AG09319 (cell line): ENCODE data around the gene MICAL2.

Source experiments
- DNase-seq: peaks from one replicate; pipeline ENCODE4 v3.0.0-alpha.2; 2010; ENCODE audit warnings: low read depth; ENCODE audit errors: extremely low read depth
- TF ChIP-seq, protein P1 (sequence below): IDR thresholded peaks from 2 replicates; pipeline ENCODE4 v1.5.1; 2011; ENCODE audit warnings: low read depth, mild to moderate bottlenecking, inconsistent platforms, low read length, moderate library complexity

Gene MICAL2

DNA sequence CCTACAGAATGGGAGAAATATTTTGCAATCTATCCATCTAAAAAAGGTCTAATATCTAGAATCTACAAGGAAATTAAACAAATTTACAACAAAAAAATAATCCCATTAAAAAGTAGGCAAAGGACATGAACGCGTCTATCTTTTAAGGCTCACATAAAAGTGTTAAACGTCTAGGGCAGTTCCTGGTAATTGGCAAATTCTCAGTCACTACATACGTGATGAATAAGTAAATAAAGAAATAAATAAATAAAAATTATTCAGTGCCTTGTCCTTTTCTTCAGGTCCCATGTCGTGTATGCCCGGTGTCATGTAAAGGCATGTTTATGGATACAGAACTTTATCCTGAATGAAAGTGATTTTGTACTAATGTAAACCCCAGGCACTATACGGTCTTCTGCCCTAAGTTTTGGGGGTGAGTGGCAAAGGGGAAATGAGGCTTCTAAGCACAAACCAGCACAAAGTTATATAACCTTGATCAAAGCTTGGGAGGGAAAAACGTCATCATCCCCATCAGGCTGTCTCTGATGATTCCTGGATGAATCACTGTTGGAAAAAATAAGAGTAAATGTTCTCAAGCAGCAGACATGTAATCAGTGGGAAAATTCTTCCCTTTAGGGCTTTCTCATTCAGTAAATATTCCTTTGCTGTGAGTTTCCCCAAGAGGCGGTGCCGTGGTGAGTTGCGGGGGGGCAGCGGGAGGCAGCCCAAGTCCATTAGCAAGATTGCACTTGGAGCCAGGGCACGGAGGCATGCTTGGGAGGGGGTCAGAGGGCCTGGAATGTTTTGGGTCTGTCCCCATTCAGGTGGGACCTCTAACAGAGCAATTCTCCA lies 30.4 kb upstream of the MICAL2 start:
- peak; percentile 90 for DNase-seq
- TF ChIP-seq, protein P1, sequence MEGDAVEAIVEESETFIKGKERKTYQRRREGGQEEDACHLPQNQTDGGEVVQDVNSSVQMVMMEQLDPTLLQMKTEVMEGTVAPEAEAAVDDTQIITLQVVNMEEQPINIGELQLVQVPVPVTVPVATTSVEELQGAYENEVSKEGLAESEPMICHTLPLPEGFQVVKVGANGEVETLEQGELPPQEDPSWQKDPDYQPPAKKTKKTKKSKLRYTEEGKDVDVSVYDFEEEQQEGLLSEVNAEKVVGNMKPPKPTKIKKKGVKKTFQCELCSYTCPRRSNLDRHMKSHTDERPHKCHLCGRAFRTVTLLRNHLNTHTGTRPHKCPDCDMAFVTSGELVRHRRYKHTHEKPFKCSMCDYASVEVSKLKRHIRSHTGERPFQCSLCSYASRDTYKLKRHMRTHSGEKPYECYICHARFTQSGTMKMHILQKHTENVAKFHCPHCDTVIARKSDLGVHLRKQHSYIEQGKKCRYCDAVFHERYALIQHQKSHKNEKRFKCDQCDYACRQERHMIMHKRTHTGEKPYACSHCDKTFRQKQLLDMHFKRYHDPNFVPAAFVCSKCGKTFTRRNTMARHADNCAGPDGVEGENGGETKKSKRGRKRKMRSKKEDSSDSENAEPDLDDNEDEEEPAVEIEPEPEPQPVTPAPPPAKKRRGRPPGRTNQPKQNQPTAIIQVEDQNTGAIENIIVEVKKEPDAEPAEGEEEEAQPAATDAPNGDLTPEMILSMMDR: no peak

DNA sequence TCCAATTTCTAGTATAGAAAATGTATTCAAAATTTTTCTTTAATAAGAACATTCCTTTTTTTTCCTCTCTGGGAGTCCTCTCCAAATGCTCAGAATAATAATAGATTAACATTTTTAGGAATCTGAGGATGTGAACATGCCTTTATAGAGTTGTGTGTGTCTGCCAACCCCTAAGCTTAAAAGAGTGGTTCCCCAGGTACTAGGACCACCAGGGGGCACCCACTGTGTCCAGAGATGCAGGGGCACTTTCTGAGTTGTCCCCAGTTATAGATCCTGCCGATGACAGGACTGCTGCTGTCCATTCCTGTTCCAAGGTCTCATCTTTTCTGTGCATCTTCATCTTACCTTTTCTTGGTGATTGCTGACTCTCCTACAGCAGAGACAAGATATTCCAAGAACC lies 27.0 kb upstream of the MICAL2 start:
- DNase-seq: no peak
- TF ChIP-seq, protein P1: peak; percentile 1; the same call in 1 of the 2 replicates

DNA sequence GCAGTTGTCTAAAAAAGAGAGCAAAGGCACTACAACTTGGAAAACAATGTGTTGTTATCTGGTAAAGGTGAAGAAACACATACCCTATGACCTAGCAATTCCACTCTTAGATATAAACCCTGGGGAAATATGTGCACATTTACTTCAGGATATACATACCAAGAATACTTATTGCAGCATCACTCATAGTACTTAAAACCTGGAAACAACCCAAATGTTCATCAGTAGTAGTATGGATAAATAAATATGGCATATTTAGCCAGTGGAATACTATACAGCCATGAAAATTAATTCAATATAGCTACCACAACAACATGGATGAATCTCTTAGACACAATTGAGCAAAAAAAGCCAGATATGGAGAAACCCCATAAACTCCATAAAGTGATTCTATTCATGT lies 26.1 kb upstream of the MICAL2 start:
- DNase-seq: no peak
- TF ChIP-seq, protein P1: no peak

DNA sequence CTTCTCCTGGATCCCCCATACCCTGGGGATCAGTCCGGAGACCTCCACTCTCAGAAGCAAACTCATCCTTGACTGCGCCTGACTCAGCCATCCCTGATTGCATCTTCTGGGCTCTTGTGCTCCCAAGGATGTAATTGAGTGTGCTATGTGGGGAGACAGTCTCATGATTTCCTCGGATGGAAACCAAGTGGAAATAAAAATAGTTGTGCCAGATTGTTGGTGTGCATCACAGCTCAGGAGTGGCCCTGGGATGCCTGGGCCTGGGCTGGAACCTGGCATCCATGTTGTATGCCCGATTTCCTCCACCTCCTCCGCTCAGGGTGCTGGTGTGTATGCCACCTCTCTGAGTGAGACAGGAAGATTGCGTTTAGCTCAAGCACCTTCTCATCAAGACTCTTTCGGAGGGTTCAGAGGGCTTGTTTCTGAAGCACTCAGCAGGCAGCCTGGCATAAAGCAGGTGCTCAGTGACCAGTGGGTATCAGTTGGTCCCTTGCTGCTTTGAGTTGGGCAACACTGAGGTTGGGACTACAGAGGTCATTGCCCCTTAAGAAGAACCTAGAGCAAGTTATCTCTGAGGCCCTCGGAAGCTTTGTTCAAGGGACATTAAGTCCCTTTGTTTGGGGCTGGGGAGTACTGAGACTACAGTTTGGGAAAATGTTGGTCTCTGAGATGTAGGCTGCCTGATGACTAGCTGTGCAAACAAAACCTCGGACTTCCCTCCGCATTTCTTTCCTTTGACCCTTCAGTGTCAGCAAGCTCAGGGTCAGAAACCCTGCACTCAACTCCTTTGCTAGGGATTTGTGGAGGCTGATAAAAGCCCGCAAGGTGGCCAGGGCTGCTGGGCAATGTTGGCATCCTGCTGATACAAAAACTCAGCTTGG lies 24.8 kb upstream of the MICAL2 start:
- no peak for DNase-seq
- TF ChIP-seq, protein P1: no peak

DNA sequence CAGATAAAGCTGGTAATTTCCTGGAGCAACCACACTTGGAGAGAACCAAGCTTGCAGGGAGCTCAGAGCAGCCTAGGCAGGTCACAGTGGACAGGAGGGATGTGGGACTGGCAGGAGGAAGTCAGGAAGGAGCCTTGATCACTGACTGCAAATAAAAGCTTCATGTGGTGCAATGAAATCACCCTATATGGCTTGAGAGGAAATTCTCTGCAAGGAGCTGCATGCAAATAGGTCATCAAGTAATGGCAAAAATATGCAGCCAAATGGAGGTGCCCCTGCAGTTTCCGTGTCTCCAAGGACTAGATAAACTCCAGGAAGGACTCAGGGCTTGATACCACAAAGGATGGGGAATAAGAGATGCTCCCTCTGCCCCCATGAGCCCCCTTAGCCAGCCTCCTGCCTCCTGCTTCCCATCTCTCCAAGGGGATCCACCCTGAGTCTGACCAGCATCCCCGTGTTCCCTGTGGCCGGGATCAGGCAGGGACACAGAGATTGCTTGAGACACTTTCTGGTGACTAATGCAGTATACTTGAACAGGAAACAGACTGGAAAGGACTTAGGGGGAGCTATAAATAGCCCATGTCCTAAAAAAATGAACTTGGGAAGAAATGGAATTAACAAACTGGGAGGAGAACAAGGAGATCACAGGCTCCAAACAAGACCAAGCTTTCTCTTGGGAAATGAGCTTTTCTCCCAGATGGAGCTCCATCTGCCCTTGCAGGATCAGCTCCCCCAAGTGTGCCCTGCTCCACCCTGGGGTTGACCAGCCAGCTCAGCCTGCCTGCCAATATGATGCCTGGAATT lies 23.9 kb upstream of the MICAL2 start:
- TF ChIP-seq, protein P1: no peak
- peak; percentile 83 for DNase-seq

DNA sequence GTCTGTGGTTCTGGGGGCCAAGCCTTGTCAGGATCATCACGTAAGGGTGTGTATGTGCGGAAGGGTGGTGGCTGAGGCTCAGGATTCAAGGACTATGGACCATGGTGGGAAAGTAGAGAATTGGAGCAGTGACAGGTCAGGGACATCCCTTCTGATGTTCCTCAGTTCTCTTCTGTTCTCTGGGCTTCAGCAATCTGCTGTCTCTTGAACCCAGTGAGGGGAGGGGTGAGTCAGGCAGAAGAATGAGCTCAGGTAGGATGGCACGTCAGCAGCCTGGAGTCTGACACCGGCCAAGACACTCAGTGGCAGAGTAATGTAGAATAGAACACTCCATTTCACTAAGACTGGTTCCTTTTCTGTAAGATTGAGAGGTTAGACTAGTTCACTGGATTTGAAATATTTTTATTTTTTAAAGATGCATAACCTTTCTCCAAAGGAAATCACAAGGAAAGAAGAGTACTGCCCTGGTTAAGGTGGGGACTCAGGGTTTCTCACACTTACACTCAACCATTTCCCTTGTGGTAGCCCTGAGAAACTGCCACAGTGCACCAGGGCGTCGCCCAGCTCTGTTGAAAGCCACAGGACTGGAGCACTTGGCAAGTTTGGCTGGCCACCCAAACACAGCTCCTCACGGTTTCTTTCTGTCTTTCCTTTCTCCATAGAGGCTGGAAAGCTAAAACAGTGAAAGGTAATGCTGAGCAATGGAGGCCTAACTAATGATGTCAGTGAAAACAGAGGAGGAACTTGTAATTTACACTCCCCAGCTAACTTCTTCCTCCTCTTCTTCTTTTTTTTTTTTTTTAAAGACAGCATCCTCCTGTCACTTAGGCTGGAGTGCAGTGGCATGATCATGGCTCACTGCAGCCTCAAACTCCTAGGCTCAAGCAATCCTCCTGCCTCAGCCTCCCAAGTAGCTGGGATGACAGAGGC lies 23.1 kb upstream of the MICAL2 start:
- TF ChIP-seq, protein P1: peak; percentile 14
- DNase-seq: no peak
